ENCODE measurements around the gene TRIM33.

Gene TRIM33

GRCh38 chr1:114352797-114353196 is 158.2 kb downstream of the TRIM33 start:
- DNase-seq (ENCODE audit: low read depth in 2 of 2), result no peak

GRCh38 chr1:114350731-114351445 is 160.1 kb downstream of the TRIM33 start:
- no peak for DNase-seq (ENCODE audit: low read depth in 2 of 2)

- DNase-seq (ENCODE audit: low read depth in 2 of 2), result no peak
Measured at GRCh38 chr1:114349891-114350605, 161.0 kb downstream of the TRIM33 start.

GRCh38 chr1:114347431-114348209 is 163.4 kb downstream of the TRIM33 start:
- DNase-seq (ENCODE audit: low read depth in 2 of 2), result no peak

- DNase-seq (ENCODE audit: low read depth in 2 of 2), result peak; percentile 88 to 89
Measured at GRCh38 chr1:114346480-114347029, 164.4 kb downstream of the TRIM33 start.

GRCh38 chr1:114345930-114346479 is 165.0 kb downstream of the TRIM33 start:
- DNase-seq (ENCODE audit: low read depth in 2 of 2), result no peak

GRCh38 chr1:114344656-114345055 is 166.3 kb downstream of the TRIM33 start:
- no peak for DNase-seq (ENCODE audit: low read depth in 2 of 2)

All from activated CD8-positive, alpha-beta memory T cell treated with anti-CD3 and anti-CD28 coated beads for 4 hours (primary cell).